ENCODE measurements around the gene HPCAL1. TPM values are rescaled to one million over a fixed set of nuclear protein-coding genes. Genes with fewer than 3 reads are reported as not detected.

HPCAL1 gene
- polyA plus RNA-seq, 1 donor from 2014 or later, result 63.4 TPM

GRCh38 chr2:10279472-10279870, 23.2 kb upstream of the HPCAL1 start:
- no peak overlapping the region for H3K4me2 ChIP-seq (ENCODE audit: low read length)
- H3K27me3 ChIP-seq (ENCODE audit: insufficient read depth, low read depth, low read length), result no peaks in the 10 kb centered on the region
- no peak overlapping the region for H3K27ac ChIP-seq (ENCODE audit: low read length)
- H3K9ac ChIP-seq (ENCODE audit: low read length), result no peak overlapping the region
- no peaks in the 10 kb centered on the region for H3K36me3 ChIP-seq (ENCODE audit: insufficient read depth, low read length)
- no peaks in the 10 kb centered on the region for H3K79me2 ChIP-seq (replicated peaks; ENCODE audit: insufficient read depth, low read length)
- H4K20me1 ChIP-seq (ENCODE audit: insufficient read depth), result no peaks in the 10 kb centered on the region
- no peaks in the 10 kb centered on the region for H3K9me2 ChIP-seq (ENCODE audit: insufficient read depth, low read length)
- no peak overlapping the region for H3K4me3 ChIP-seq (ENCODE audit: low read length)
- TF ChIP-seq RAD21 (conservative IDR thresholded peaks at IDR 0.05), result no peak
- no peak for TF ChIP-seq EZH2 (IDR thresholded peaks at IDR 0.05; ENCODE audit: borderline replicate concordance, insufficient read depth, low read length, poor library complexity, severe bottlenecking)
- no peak for TF ChIP-seq MXI1 (conservative IDR thresholded peaks at IDR 0.05; ENCODE audit: poor library complexity, severe bottlenecking)
- no peak for TF ChIP-seq TAF1 (IDR thresholded peaks at IDR 0.05; ENCODE audit: low read depth)
- no peak for TF ChIP-seq EP300 (conservative IDR thresholded peaks at IDR 0.05; ENCODE audit: poor library complexity, severe bottlenecking)
- no peak for TF ChIP-seq CTCF (IDR thresholded peaks at IDR 0.05; ENCODE audit: poor library complexity, severe bottlenecking)
- no peak for TF ChIP-seq POLR2AphosphoS5 (IDR thresholded peaks at IDR 0.05)
- no peaks in the 10 kb centered on the region for H3K9me3 ChIP-seq (ENCODE audit: low read length)
- no peak overlapping the region for H2AFZ ChIP-seq (ENCODE audit: low read depth, low read length)
- no peaks in the 10 kb centered on the region for H3F3A ChIP-seq (ENCODE audit: insufficient read depth, low read length, poor library complexity, severe bottlenecking)

GRCh38 chr2:10279946-10280463, 22.7 kb upstream of the HPCAL1 start:
- Histone ChIP-seq H3K9ac (ENCODE audit: low read length) (no peak overlapping the region), H3K4me2 (ENCODE audit: low read length) (no peak overlapping the region), H3K9me3 (ENCODE audit: low read length) (no peaks in the 10 kb centered on the region), H3K9me2 (ENCODE audit: insufficient read depth, low read length) (no peaks in the 10 kb centered on the region), H3K36me3 (ENCODE audit: insufficient read depth, low read length) (no peaks in the 10 kb centered on the region), H3F3A (ENCODE audit: insufficient read depth, low read length, poor library complexity, severe bottlenecking) (no peaks in the 10 kb centered on the region), H3K27me3 (ENCODE audit: insufficient read depth, low read depth, low read length) (no peaks in the 10 kb centered on the region), H3K4me3 (ENCODE audit: low read length) (no peak overlapping the region), H3K79me2 (replicated peaks; ENCODE audit: insufficient read depth, low read length) (no peaks in the 10 kb centered on the region), H4K20me1 (ENCODE audit: insufficient read depth) (no peaks in the 10 kb centered on the region), H2AFZ (ENCODE audit: low read depth, low read length) (no peak overlapping the region), H3K27ac (ENCODE audit: low read length) (no peak overlapping the region)
- no peak for TF ChIP-seq EZH2 (IDR thresholded peaks at IDR 0.05; ENCODE audit: borderline replicate concordance, insufficient read depth, low read length, poor library complexity, severe bottlenecking)
- no peak for TF ChIP-seq RAD21 (conservative IDR thresholded peaks at IDR 0.05)
- no peak for TF ChIP-seq TAF1 (IDR thresholded peaks at IDR 0.05; ENCODE audit: low read depth)
- no peak for TF ChIP-seq MXI1 (conservative IDR thresholded peaks at IDR 0.05; ENCODE audit: poor library complexity, severe bottlenecking)
- no peak for TF ChIP-seq REST (IDR thresholded peaks at IDR 0.05; ENCODE audit: borderline replicate concordance)
- no peak for TF ChIP-seq POLR2AphosphoS5 (IDR thresholded peaks at IDR 0.05)
- no peak for TF ChIP-seq CTCF (IDR thresholded peaks at IDR 0.05; ENCODE audit: poor library complexity, severe bottlenecking)
- TF ChIP-seq SMC3 (conservative IDR thresholded peaks at IDR 0.05; ENCODE audit: poor library complexity), result no peak
- TF ChIP-seq EP300 (conservative IDR thresholded peaks at IDR 0.05; ENCODE audit: poor library complexity, severe bottlenecking), result no peak
